ENCODE results near the gene AHRR. TPM values are rescaled to one million over a fixed set of nuclear protein-coding genes. Genes with fewer than 3 reads are reported as not detected.

The AHRR gene
- total and polyA plus RNA-seq, 2 donors (not counting 1 experiment from before 2014, with no cell fraction given), result 11.3 to 26.4 TPM

- H3K4me3 ChIP-seq (replicated peaks in 1 of 4; ENCODE audit: control extremely low read depth in 1 of 4, insufficient read depth in 1 of 4, low read depth in 3 of 4, low read length in 4 of 4), result no peak overlapping the region
- no peaks in the 10 kb centered on the region for H3K9me3 ChIP-seq (ENCODE audit: control insufficient read depth, insufficient read depth, low read depth, low read length)
- no peak overlapping the region for H3K9ac ChIP-seq (ENCODE audit: insufficient read depth, low read length)
- no peak overlapping the region for H2AFZ ChIP-seq (ENCODE audit: low read length)
- no peak overlapping the region for H3K4me2 ChIP-seq (ENCODE audit: extremely low read depth, insufficient read depth, low read length)
- TF ChIP-seq EZH2 (IDR thresholded peaks at IDR 0.05; ENCODE audit: low read length, missing control alignments), result no peak
- TF ChIP-seq, protein P1, sequence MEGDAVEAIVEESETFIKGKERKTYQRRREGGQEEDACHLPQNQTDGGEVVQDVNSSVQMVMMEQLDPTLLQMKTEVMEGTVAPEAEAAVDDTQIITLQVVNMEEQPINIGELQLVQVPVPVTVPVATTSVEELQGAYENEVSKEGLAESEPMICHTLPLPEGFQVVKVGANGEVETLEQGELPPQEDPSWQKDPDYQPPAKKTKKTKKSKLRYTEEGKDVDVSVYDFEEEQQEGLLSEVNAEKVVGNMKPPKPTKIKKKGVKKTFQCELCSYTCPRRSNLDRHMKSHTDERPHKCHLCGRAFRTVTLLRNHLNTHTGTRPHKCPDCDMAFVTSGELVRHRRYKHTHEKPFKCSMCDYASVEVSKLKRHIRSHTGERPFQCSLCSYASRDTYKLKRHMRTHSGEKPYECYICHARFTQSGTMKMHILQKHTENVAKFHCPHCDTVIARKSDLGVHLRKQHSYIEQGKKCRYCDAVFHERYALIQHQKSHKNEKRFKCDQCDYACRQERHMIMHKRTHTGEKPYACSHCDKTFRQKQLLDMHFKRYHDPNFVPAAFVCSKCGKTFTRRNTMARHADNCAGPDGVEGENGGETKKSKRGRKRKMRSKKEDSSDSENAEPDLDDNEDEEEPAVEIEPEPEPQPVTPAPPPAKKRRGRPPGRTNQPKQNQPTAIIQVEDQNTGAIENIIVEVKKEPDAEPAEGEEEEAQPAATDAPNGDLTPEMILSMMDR (conservative IDR thresholded peaks at IDR 0.05 in 1 of 2, IDR thresholded peaks at IDR 0.05 in 1 of 2; ENCODE audit: low read depth in 1 of 2, low read length in 2 of 2), result no peak
- no peaks in the 10 kb centered on the region for H4K20me1 ChIP-seq (ENCODE audit: control insufficient read depth, extremely low read depth, insufficient read depth, low read length)
- H3K27ac ChIP-seq (ENCODE audit: insufficient read depth, low read length), result peak overlapping the region; percentile 64
- H3K36me3 ChIP-seq (ENCODE audit: control insufficient read depth, insufficient read depth, low read length), result peaks cover 25% of the 10 kb centered on the region
- H3K4me1 ChIP-seq (ENCODE audit: control insufficient read depth, extremely low read depth, insufficient read depth, low read length), result peaks cover 17% of the 10 kb centered on the region
- H3K79me2 ChIP-seq (ENCODE audit: control insufficient read depth, insufficient read depth, low read length), result no peaks in the 10 kb centered on the region
- no peak for DNase-seq (ENCODE audit: low read depth in 2 of 2)
- H3K27me3 ChIP-seq (ENCODE audit: control insufficient read depth, insufficient read depth, low read length), result no peaks in the 10 kb centered on the region
Observed at GRCh38 chr5:430214-430925, 108.9 kb downstream of the AHRR start.

- H3K79me2 ChIP-seq (ENCODE audit: control insufficient read depth, insufficient read depth, low read length), result no peaks in the 10 kb centered on the region
- TF ChIP-seq EZH2 (IDR thresholded peaks at IDR 0.05; ENCODE audit: low read length, missing control alignments), result no peak
- TF ChIP-seq, protein P1 (conservative IDR thresholded peaks at IDR 0.05 in 1 of 2, IDR thresholded peaks at IDR 0.05 in 1 of 2; ENCODE audit: low read depth in 1 of 2, low read length in 2 of 2), result peak; percentile 62 to 77
- no peak overlapping the region for H2AFZ ChIP-seq (ENCODE audit: low read length)
- no peaks in the 10 kb centered on the region for H3K27me3 ChIP-seq (ENCODE audit: control insufficient read depth, insufficient read depth, low read length)
- no peak overlapping the region for H3K4me2 ChIP-seq (ENCODE audit: extremely low read depth, insufficient read depth, low read length)
- H4K20me1 ChIP-seq (ENCODE audit: control insufficient read depth, extremely low read depth, insufficient read depth, low read length), result no peaks in the 10 kb centered on the region
- no peak overlapping the region for H3K27ac ChIP-seq (ENCODE audit: insufficient read depth, low read length)
- peaks cover 26% of the 10 kb centered on the region for H3K36me3 ChIP-seq (ENCODE audit: control insufficient read depth, insufficient read depth, low read length)
- DNase-seq (ENCODE audit: low read depth in 2 of 2), result peak in 1 of 2 donors; percentile 38
- H3K4me1 ChIP-seq (ENCODE audit: control insufficient read depth, extremely low read depth, insufficient read depth, low read length), result peaks cover 17% of the 10 kb centered on the region
- no peak overlapping the region for H3K9ac ChIP-seq (ENCODE audit: insufficient read depth, low read length)
- H3K4me3 ChIP-seq (replicated peaks in 1 of 4; ENCODE audit: control extremely low read depth in 1 of 4, insufficient read depth in 1 of 4, low read depth in 3 of 4, low read length in 4 of 4), result no peak overlapping the region
- H3K9me3 ChIP-seq (ENCODE audit: control insufficient read depth, insufficient read depth, low read depth, low read length), result no peaks in the 10 kb centered on the region
Observed at GRCh38 chr5:431001-431710, 109.6 kb downstream of the AHRR start.

DNA sequence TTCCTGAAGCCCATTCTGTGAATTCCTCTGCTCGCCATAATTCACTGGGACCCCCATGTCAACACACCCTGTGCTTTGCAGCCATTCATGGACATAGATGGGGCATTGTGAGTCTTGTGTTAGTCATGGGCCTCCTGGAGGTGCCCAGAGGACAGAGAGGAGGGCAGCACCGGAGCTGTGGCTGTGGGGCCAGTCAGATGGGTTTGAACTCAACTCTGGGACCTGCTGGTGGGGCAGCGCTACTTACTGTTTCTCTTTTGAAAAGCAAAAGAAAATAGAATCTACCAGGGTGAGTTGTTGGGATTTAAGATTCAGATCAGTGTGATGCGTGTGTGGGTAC is 110.2 kb downstream of the AHRR start:
- H3K27ac ChIP-seq (ENCODE audit: insufficient read depth, low read length), result no peak overlapping the region
- H3K9ac ChIP-seq (ENCODE audit: insufficient read depth, low read length), result no peak overlapping the region
- H3K4me1 ChIP-seq (ENCODE audit: control insufficient read depth, extremely low read depth, insufficient read depth, low read length), result peaks cover 17% of the 10 kb centered on the region
- H4K20me1 ChIP-seq (ENCODE audit: control insufficient read depth, extremely low read depth, insufficient read depth, low read length), result no peaks in the 10 kb centered on the region
- H3K79me2 ChIP-seq (ENCODE audit: control insufficient read depth, insufficient read depth, low read length), result no peaks in the 10 kb centered on the region
- DNase-seq (ENCODE audit: low read depth in 2 of 2), result no peak
- H2AFZ ChIP-seq (ENCODE audit: low read length), result no peak overlapping the region
- no peak overlapping the region for H3K4me2 ChIP-seq (ENCODE audit: extremely low read depth, insufficient read depth, low read length)
- H3K9me3 ChIP-seq (ENCODE audit: control insufficient read depth, insufficient read depth, low read depth, low read length), result no peaks in the 10 kb centered on the region
- no peaks in the 10 kb centered on the region for H3K27me3 ChIP-seq (ENCODE audit: control insufficient read depth, insufficient read depth, low read length)
- H3K36me3 ChIP-seq (ENCODE audit: control insufficient read depth, insufficient read depth, low read length), result peaks cover 27% of the 10 kb centered on the region
- no peak for TF ChIP-seq EZH2 (IDR thresholded peaks at IDR 0.05; ENCODE audit: low read length, missing control alignments)
- TF ChIP-seq, protein P1 (conservative IDR thresholded peaks at IDR 0.05 in 1 of 2, IDR thresholded peaks at IDR 0.05 in 1 of 2; ENCODE audit: low read depth in 1 of 2, low read length in 2 of 2), result no peak
- no peak overlapping the region for H3K4me3 ChIP-seq (replicated peaks in 1 of 4; ENCODE audit: control extremely low read depth in 1 of 4, insufficient read depth in 1 of 4, low read depth in 3 of 4, low read length in 4 of 4)

Measured in fibroblast of lung (primary cell).